SKM-1 treated with dmso at 0.1 percent for 144 hours (cell line): ENCODE measurements around the gene NAV2.

Experiments
- DNase-seq: peaks from one replicate; lab custom pipeline; 2025; ENCODE audit not compliant: unreplicated experiment; lab: John Stamatoyannopoulos, UW

NAV2 gene

DNA sequence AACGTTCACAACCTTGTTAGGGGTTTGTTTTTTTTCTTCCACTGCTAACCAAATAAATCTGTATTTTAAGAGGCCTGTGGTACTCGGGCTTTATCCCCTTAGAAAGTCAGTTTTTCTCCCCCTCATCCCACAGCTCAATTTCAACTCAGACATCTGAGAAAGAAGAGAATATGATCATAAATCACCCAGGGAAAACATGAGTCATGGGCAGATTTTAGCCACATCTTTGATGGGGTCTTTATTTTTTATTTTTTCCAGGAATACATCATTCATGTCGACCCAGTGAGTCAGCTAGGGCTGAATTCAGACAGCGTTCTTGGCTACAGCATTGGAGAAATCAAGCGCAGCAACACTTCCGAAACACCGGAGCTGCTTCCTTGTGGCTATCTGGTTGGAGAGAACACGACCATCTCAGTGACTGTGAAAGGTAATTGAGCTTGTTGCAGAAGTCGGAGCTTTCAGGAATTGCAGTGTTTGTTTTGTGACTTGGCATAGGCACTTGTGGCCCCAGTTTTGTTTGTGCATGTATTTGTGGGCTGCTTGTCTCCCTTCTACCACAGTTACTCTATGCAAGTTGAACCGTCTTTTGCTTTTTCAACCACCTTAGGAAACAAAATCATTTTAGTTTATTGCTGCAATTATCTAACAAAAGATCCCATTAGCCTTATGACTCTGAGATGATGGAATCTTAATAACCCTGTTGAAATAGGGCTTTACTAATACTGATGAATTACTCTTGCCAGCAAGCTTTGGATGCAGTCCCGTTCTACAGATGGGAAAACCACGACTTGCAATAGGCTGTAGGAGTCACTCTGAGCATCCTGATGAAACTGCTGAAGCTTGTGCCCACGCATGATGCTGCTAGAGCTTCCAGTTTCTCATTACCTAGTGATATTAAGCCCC lies 384.9 kb downstream of the NAV2 start:
- DNase-seq = no peak

DNA sequence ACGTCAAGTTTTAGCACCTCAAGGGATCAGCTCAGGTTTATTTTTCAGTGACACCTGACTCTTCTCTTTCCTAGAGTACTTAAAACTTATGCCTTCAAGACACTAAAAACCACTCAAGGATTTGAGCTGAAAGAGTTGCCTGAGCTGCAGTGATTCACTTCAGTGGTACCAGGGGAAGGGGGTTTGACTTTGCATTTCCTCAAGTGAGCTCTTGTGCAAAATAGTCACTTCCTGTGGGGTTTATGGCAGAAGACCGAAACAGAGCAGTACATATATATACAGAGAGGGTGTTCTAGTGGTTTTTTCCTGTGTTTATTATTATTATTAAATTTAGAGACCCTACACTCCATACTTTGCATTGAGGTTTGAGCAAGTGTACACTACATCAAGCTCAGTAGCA lies 386.9 kb downstream of the NAV2 start:
- no peak for DNase-seq

DNA sequence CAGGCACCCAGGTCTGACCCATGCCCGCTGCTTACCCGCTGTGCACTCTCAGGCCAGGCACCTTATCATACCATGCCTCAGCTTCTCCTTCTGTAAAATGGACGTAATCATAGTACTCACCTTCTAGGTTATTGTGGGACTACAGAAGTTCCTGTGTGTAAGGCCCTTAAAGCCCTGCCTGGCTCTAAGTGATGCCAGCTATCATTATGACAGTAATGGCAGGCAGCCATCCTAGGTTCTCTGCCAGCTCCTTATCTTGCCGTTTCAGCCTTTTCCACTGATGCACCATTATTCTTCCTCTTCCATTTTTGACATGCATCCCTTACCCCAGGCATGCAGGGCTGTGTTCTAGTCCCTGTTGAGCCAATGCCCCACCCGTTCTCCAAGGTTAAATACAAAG lies 389.8 kb downstream of the NAV2 start:
- DNase-seq = no peak

DNA sequence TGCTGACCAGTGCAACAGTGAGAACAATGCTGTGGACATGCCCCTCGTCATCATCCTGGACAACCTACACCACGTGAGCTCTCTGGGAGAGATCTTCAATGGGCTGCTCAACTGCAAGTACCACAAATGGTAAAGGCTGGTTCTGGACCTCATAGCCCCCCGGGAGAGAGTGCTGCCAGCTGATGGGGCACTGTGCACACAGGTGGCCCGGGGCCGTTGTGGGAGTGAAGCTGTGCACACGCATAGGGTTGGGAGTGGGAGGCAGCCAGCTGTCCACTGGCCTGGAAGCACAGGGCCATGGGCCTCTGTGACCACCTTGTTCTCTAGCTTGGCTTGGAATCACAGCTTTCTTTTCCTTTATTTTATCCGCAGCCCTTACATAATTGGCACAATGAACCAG lies 390.6 kb downstream of the NAV2 start:
- no peak for DNase-seq

DNA sequence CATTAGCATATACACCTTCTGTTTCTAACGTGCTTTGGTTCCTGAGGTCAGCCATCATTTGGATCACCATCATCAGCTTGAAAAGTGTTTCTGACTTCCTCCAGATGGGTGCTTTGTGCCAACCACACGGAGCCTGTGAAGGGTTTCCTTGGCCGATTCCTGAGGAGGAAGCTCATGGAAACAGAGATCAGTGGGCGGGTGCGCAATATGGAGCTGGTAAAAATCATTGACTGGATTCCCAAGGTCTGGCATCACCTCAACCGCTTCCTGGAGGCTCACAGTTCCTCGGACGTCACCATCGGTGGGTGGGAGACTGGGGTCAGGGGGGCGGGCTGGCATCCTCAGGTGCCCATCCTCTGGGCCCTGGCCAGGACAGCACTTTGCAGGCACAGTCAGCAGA lies 392.8 kb downstream of the NAV2 start:
- DNase-seq = no peak

DNA sequence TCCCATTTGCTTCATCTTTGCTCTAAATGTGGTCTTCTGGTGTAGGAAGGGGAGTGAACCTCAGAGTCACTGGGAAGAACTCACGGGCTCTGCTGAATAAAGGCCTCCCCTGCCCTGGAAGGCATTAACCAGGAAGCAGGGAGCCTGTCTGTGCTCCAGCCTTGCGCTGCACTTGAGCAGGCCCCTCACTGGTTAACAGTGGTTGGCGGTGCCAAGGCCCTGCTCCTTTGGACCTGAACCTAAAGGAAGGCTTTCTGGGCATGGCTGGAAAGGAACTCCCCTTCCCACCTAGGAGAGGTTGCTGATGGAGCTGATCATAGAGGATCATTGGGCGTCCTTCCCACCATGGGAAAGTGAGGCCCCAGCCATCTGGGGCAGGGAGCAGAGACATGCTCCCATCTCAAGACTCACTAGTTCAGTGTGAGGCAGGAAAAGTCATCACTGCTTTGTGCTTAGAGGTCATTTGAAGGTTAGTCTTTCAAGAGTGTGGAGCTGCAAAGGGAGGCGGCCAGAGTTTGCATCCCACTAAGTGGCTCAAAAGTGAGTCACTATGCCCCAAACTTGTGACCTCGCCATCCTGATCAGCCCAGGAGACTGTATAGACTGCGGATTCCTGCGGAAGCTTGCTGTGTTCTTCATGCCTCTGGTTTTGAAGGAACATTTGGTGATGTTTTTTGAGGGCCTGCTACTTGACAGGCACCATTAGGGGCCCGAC lies 397.3 kb downstream of the NAV2 start:
- DNase-seq = no peak

DNA sequence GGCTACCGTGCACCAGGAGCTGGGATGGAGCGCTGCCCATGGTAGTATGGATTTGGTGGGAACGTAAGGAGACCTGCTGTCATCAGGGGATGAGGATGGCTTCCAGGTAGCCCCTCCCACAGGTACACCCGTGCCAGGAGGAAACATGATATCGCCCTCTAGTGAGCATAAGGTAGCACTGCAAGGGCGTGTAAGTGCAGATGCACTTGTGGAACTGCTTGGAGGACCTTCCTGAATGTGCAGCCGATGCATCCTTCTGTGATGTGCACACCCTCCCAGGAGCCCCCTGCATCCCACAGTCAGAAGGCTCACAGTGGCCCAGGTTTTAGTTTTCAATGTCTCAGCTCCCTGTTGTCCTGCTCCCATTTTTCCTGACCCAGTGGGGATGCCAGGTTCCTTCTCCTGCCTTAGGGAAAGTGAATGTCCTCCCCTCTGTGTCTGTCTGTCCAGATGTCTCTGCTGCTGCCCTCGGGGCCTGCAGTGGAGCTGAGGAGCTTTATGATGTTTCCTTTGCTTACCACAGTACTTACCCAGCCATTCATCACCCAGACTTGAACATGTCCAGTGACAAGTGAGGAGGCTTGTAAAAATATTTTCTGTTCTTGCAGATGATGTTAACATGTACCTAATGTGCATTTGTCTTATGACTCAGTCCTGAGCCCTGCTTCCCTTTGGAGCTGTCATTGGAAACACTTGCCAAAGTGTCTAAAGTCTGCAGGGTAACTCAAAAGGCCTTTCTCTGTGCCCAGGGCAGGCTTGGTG lies 398.5 kb downstream of the NAV2 start:
- peak; percentile 25 for DNase-seq

DNA sequence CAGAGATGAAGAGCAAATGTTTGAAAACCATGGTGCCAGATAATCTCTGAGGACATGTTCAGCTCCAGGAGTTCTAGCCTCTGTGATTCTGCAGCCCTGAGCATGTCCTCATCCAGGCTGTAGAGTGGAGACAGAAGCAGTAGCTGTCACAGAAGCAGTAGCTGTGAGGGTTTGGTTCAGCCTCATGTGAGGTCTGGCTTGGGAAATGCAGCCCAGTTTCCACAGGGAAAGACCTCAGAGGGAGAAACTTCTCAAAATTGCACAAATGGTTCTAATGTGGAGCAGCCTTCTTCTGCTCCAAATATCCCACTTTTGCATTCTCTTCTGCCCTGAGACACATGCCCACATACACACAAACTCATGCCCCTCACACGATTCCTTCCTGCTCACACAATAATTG lies 399.2 kb downstream of the NAV2 start:
- DNase-seq = no peak

DNA sequence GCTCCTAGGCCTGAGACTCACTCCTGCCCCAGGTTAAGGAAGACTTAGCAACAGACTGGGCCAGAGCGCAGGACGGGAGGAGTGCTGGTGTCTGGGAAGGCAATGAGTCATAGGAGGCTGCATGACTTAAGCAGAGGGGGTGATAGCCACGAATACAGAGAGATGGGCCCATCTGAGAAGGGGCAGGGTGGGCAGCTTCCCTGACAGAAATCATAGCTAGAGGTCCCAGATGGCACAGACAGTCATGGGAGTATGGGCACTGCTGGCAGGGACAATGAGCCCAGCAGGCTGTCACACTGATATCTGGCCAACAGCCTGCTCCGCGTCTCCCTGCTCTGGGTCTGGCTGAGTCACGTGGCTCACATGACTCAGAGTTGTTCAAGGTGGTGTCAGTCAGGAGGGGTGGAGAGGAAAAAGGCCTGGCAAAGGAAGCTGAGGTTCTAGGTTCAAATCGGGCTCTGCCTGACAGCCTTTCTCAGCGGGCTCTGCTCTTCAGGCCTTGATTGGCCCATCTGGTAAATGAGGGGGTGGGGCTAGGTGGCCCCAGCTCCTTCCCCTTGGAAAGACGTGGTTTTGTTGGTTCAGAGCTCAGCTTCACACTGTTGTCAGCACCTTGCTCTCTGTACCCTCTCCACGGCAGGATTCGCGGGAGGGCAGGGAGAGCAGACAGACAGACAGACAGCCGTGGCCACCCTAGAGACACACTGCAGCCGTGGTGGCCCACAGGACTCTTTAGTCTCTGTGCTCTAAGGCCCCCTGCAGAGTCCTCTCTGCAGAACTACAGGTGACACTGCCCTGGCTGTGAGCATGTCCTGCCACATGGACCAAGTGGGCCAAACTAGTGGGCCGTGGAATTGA lies 399.9 kb downstream of the NAV2 start:
- DNase-seq = no peak

DNA sequence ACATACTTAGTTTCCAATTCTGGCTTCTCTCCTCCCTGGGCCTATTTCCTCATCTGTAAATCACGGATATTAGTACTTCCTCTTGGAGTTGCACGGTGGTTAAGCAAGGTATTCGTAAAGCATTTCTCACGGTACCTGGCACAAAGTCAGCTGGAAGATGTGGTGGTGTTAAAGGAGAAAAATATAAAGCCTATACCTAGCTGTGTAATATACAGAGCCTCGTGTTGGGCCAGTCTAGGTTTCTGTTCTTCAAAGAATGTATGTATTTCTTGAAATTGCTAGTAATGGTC lies 400.5 kb downstream of the NAV2 start:
- DNase-seq = peak; percentile 13

DNA sequence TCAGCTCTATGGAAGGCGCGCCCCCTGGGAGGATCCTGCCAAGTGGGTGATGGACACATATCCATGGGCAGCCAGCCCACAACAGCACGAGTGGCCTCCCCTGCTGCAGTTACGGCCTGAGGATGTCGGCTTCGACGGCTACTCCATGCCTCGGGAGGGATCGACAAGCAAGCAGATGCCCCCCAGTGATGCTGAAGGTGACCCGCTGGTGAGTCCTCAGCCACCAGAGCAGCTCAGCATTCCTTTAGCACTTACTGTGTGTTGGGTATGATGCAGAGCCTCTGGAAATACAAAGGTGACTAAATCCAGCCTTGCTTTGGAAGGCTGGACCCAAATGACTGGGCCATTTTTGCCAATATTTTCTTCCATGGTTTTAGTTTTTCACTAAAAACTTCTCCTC lies 402.0 kb downstream of the NAV2 start:
- no peak for DNase-seq

DNA sequence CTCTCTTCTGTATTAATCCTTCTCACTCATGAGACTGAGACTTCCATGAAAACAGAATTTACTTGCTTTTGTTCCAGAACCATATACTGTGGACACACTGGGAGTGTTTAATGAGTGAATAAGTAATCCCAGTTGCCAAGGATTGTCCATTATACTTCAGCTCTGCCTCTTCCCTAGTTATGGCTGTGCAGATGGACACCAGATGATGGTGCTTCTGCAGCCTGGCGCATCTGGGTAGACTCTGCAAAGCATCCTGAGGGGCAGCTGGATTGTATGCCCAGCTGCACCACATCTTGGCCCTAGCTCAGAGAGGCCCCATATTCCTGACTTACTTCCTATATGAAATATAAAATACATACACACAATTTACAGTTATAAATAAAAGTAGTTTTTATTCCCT lies 404.2 kb downstream of the NAV2 start:
- DNase-seq = no peak

DNA sequence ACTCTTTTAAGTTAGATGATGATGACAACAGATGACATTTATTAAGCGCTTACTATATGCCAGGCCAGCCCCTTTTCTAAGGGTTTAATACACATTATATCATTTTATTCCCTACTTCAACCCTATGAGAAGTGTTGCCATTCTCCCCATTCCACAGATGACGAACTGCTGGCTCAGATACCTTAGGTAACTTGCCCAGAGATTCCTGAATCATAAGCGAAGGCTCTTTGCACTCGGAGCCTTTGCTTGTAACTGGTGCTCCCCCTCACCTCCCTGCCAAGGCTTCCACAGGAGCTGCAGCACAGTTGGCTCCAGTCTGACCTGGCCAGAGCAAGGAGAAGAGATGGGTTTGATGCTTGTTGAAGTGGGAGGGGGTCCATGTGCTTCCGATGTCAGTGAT lies 404.7 kb downstream of the NAV2 start:
- DNase-seq = no peak

DNA sequence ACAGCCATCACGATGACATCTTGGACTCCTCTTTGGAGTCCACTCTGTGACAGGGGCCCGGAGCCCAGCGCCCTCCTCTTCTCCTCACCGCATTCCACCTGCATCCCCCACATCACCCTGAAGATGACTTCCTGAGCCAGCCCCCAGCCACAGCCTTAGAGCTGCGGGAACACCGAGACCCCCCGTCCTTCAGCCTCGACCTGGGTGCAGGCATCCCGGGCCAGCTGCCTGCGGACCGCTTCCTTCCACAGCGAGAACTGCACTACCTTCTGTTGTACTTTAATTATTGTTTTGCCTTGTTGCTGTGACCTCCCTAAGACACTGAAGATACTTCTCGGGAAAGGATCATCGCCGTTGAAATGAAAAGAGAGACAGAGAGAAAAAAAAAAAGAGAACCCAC lies 405.6 kb downstream of the NAV2 start:
- DNase-seq = no peak

DNA sequence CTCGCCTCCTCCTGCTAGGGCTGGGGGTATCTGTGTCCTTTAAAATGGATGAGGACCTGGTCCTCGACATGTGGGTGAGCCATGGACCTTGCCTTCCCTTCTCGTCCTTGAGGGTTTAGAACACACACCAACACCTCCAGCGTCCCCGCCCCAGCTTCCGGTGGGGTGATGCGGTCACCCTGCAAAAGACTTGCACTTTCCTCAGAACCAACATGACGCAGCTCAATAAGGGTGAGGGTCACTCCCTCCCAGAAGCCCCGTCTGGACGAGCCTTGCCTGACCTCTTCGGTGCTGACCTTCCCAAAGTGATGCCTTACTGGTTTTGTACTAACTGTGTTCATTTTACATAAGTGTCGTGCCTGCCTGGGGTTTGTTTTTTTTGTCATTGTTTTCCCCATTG lies 406.7 kb downstream of the NAV2 start:
- no peak for DNase-seq

DNA sequence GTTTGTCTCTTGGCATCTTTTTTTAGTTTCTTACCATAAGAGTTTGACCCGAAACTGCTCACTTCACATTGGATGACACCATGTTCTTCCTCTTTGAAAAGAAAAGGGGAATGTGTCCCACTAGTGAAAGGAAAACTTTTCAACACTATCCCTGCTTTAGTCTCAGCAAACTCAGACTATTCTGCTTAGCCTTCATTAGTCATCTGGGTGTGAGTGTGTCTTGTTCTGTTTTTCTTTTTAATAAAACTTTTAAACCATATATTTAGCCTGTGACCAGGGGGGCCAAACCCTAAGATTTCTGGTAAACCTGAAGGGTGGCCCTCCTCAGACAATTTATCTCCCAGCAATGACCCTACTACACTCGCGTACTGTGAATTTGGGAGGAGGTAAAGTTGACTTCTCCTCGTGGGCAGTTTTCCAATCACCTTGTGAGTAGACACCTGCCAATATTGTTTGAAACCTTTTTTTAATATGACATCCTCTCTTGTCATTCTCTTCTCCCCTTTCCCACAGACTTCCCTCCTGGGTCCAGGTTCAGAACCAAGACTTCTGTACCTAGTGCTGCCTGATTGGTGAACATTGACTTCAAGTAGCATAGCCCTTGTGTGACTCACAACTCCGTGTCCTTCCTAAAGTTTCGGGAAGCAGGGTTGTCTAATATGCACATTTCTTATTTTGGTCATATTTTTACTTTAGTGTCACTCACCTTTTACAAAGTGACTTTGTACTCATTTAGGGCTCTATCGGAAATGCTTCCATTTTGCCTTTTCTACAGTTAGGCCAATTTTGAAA lies 407.7 kb downstream of the NAV2 start:
- DNase-seq = no peak

DNA sequence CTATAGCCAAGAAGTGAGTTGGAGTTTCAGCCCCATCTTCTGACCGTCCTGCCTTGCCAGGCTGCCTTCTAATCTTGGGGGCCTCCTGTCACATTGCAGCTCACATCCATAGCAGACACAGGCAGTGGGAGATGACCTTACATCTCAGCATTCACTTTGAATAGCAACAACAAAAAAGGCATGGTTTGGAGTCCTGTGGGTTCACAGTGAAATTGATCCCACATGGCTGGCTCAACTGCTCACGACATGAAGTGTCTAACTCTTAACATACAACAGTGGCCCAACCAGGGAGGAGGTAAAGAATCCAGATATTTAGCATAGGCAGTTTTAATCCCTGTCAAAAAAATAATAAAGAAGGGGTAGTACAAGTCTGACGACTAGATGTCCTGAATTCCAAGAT lies 409.5 kb downstream of the NAV2 start:
- no peak for DNase-seq

DNA sequence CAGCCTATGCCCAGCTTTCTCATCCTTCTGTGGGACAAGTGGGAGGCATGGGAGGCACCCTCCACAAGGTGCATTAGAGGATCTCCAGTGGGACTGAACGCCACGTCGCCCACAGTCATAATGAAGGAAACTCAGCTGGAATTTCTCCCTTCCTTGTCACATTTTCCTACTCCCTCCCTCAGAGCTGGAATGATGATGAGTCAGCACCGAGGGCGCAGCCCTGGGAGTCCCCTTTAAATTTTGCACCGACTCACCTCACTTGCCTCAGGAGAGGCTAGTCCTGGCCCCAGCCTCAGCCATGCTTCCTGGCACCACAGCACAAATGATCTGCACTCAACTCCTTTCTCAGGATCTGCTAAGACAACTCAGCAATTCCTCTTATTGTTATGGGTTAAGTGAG lies 413.3 kb downstream of the NAV2 start:
- DNase-seq = no peak

DNA sequence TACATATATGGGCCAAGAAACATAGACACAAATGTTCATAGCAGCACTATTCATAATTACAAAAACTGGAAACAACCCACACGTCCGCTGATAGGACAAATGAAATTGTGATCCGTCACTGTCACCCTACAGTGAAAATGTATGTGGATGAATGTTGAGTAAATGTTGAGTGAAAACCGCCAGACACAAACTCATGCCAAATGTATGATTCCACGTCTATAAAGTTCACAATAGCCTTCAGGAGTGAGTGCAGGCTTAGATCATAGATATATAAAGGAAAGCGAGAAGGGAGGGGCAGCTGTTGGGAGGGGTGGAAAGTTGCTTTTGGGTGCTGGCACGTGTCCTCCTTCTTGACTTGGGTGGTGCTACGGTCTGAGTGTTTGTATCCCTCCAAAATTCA lies 414.1 kb downstream of the NAV2 start:
- no peak for DNase-seq
